Small intestine (tissue), 16 donors: ENCODE data around the gene STAMBPL1. TPM values are rescaled to one million over a fixed set of nuclear protein-coding genes. Genes with fewer than 3 reads are reported as not detected.
A peak's percentile ranks its signal among the peaks of the same experiment; 100 is the strongest.

Source experiments
- DNase-seq, 2 donors: peaks; one replicate each; pipeline versions ENCODE4 v3.0.0 to v3.0.0-alpha.2; 2013
- FAIRE-seq: peaks from 2 replicates; lab custom pipeline; 2012; peaks lifted over from hg19 to GRCh38; lab: Jason Lieb, UNC
- H3K27ac ChIP-seq, 3 donors: one replicate each; pipeline ENCODE4 v1.5.1; 2013; ENCODE audit warnings: low read length in 2 of 3, mild to moderate bottlenecking in 2 of 3, control low read depth in 1 of 3, inconsistent platforms in 1 of 3, low read depth in 1 of 3, moderate library complexity in 1 of 3
- H3K27me3 ChIP-seq, 3 donors: one replicate each; pipeline ENCODE4 v1.6.1; 2013; ENCODE audit warnings: low read length in 3 of 3, inconsistent platforms in 1 of 3; ENCODE audit not compliant: control insufficient read depth in 3 of 3, insufficient read depth in 3 of 3
- H3K36me3 ChIP-seq, 3 donors: one replicate each; pipeline ENCODE4 v1.6.1; 2013; ENCODE audit warnings: low read length in 3 of 3, inconsistent platforms in 1 of 3, low read depth in 1 of 3, mild to moderate bottlenecking in 1 of 3, moderate library complexity in 1 of 3; ENCODE audit not compliant: control insufficient read depth in 3 of 3, insufficient read depth in 2 of 3
- H3K4me1 ChIP-seq, 3 donors: one replicate each; pipeline ENCODE4 v1.6.1; 2013; ENCODE audit warnings: low read length in 2 of 3, inconsistent platforms in 1 of 3, low read depth in 1 of 3, mild to moderate bottlenecking in 1 of 3, moderate library complexity in 1 of 3; ENCODE audit not compliant: control insufficient read depth in 3 of 3, insufficient read depth in 2 of 3
- H3K4me3 ChIP-seq, 3 donors: one replicate each; pipeline ENCODE4 v1.5.1; 2013; ENCODE audit warnings: low read length in 3 of 3, control low read depth in 1 of 3, inconsistent platforms in 1 of 3, low read depth in 1 of 3, mild to moderate bottlenecking in 1 of 3, moderate library complexity in 1 of 3
- H3K9me3 ChIP-seq, 2 donors: one replicate each; pipeline ENCODE4 v1.6.1; 2013; ENCODE audit warnings: low read depth in 1 of 2, low read length in 1 of 2; ENCODE audit not compliant: control insufficient read depth in 2 of 2, insufficient read depth in 1 of 2
- WGBS, 3 donors: extraction: QIAGEN DNeasy Blood & Tissue Kit; methylation state at CpG; one replicate each; pipeline ENCODE4 v1.1.7; 2013; 5-methylcytosine and 5-hydroxymethylcytosine counted together
- long read RNA-seq, 10 donors: transcript quantifications; one replicate each; lab custom pipeline, GENCODE V29; 2026
- polyA plus RNA-seq, 4 donors: library from polyadenylated mRNA; stranded (reverse) in 3 of 4; unstranded in 1 of 4; fragments of 200-250 nt in 3 of 4; fragments of 120-200 nt in 1 of 4; gene quantifications; one replicate each; pipeline versions ENCODE4 v1.2.1 to v1.2.3, GENCODE V29; 2013
- donor health status: healthy with polysubstance abuse.
- donor health status: control.
- donor health status: control.
- donor health status: Bipolar disorder and iron deficiency.
- donor health status: healthy.

STAMBPL1 gene
- 10 to 100 TPM in 2 of 4 donors, 1 to 10 TPM in 2; 2.9 to 27.7 (median 9.4) TPM for polyA plus RNA-seq
- long read RNA-seq, donor 1, transcript STAMBPL1-203 (11 exons, 2,532 nt) = major isoform, 9 of 20 reads
- long read RNA-seq, donor 1, partial matches to known transcripts = 9 of 20 reads
- long read RNA-seq, donor 1, other reads (novel, unspliced or antisense) = 0 of 20 reads
- long read RNA-seq, donor 2, partial matches to known transcripts = 0 of 4 reads
- long read RNA-seq, donor 2, other reads (novel, unspliced or antisense) = 0 of 4 reads
- long read RNA-seq, donor 3, partial matches to known transcripts = 638 of 765 reads
- long read RNA-seq, donor 3, other reads (novel, unspliced or antisense) = 125 of 765 reads
- long read RNA-seq, donor 4 = 0 reads
- long read RNA-seq, donor 5, partial matches to known transcripts = 0 of 2 reads
- long read RNA-seq, donor 5, other reads (novel, unspliced or antisense) = 0 of 2 reads
- long read RNA-seq, donor 6, partial matches to known transcripts = 607 of 609 reads
- long read RNA-seq, donor 6, other reads (novel, unspliced or antisense) = 0 of 609 reads
- long read RNA-seq, donor 7 = 0 reads
- long read RNA-seq, donor 8 = 0 reads
- long read RNA-seq, donor 9, partial matches to known transcripts = 0 of 1 reads
- long read RNA-seq, donor 9, other reads (novel, unspliced or antisense) = 0 of 1 reads
- long read RNA-seq, donor 10, partial matches to known transcripts = 2,354 of 2,410 reads
- long read RNA-seq, donor 10, other reads (novel, unspliced or antisense) = 48 of 2,410 reads

- Histone ChIP-seq H3K4me3 (peak within 1 kb of the TSS; percentile 59 to 89 (median 73)), H3K27me3 (no peaks in the 10 kb centered on the region), H3K9me3 (no peaks in the 10 kb centered on the region), H3K27ac (peak within 1 kb of the TSS; percentile 90 to 99 (median 99)), H3K36me3 (no peaks in the 10 kb centered on the region), H3K4me1 (peaks cover 3 to 27% (median 12%) of the 10 kb centered on the region in 3 donors)
- 1 to 3% (median 1%) methylated on average over 24 to 26 of the region's 26 CpGs for WGBS, 3 donors
- FAIRE-seq = no peak
- peak in 1 of 2 donors; percentile 60 for DNase-seq
Observed at GRCh38 chr10:88879534-88880281, at the start of gene STAMBPL1. STAMBPL1 (plus strand) TSS chr10:88880245; CDS start chr10:88901709, 21,464 bp downstream.

DNA sequence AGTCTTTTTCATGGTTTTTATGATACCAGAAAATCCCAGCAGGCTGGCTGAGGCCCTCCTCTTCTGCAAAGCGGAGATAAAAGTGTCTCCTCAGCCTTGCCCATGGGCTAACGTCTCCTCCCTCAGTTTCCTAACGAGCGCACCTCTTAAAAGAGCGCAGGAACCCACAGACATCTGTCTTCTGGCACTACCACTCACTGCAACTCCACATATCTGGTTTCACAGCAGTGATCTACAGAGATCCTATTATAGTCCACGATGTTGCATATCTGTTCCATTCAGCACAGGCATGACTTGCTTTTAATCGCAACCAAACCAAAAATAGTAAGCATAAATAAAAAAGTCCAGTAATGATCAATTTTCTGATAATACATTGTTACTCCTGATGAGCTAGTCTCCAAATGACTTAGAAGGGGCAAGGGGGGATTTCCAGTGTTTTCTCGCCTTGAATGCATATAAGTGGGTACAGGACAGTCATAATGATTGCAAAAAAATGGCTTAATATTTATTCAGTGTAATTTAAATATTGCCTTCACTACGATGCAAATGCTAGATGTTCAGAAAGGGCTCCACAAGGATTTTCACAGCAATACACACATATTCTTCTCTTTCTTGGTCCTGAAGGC lies 49.3 kb upstream of the STAMBPL1 start:
- Histone ChIP-seq H3K27me3 (no peaks in the 10 kb centered on the region), H3K36me3 (no peaks in the 10 kb centered on the region), H3K27ac (no peak overlapping the region), H3K4me1 (no peaks in the 10 kb centered on the region), H3K4me3 (no peak overlapping the region), H3K9me3 (no peaks in the 10 kb centered on the region)
- FAIRE-seq (no peak), DNase-seq (no peak)
- WGBS, 3 donors = 74 to 87% (median 80%) methylated on average over 9 of the region's 9 CpGs

- no peaks in the 10 kb centered on the region for H3K9me3 ChIP-seq
- H3K36me3 ChIP-seq = no peaks in the 10 kb centered on the region
- H3K27ac ChIP-seq = no peak overlapping the region
- 66 to 85% (median 73%) methylated on average over 8 of the region's 8 CpGs for WGBS, 3 donors
- H3K4me3 ChIP-seq = no peak overlapping the region
- FAIRE-seq = no peak
- H3K27me3 ChIP-seq = no peaks in the 10 kb centered on the region
- DNase-seq = peak in 1 of 2 donors; percentile 31
- H3K4me1 ChIP-seq = no peaks in the 10 kb centered on the region
Observed at GRCh38 chr10:88831709-88832108, 48.3 kb upstream of the STAMBPL1 start.

- Histone ChIP-seq H3K9me3 (no peaks in the 10 kb centered on the region), H3K27ac (no peak overlapping the region), H3K36me3 (no peaks in the 10 kb centered on the region), H3K4me1 (no peaks in the 10 kb centered on the region), H3K4me3 (no peak overlapping the region), H3K27me3 (no peaks in the 10 kb centered on the region)
- no peak for FAIRE-seq
- DNase-seq = no peak
Observed at GRCh38 chr10:88832376-88832775, 47.7 kb upstream of the STAMBPL1 start.

- Histone ChIP-seq H3K27me3 (no peaks in the 10 kb centered on the region), H3K9me3 (no peaks in the 10 kb centered on the region), H3K4me3 (no peak overlapping the region), H3K4me1 (no peaks in the 10 kb centered on the region), H3K36me3 (no peaks in the 10 kb centered on the region), H3K27ac (no peak overlapping the region)
- 94 to 98% (median 96%) methylated on average over 2 of the region's 2 CpGs for WGBS, 3 donors
- FAIRE-seq = no peak
- no peak for DNase-seq
Observed at GRCh38 chr10:88833156-88833555, 46.9 kb upstream of the STAMBPL1 start.

GRCh38 chr10:88833723-88834122 lies 46.3 kb upstream of the STAMBPL1 start:
- DNase-seq = no peak
- H3K27me3 ChIP-seq = no peaks in the 10 kb centered on the region
- peaks cover 0 to 3% (median 0%) of the 10 kb centered on the region in 3 donors for H3K4me1 ChIP-seq
- H3K9me3 ChIP-seq = no peaks in the 10 kb centered on the region
- no peak overlapping the region for H3K4me3 ChIP-seq
- no peak for FAIRE-seq
- WGBS, 3 donors = 44 to 61% (median 59%) methylated on average over 2 of the region's 2 CpGs
- H3K36me3 ChIP-seq = no peaks in the 10 kb centered on the region
- no peak overlapping the region for H3K27ac ChIP-seq

- no peak for FAIRE-seq
- Histone ChIP-seq H3K9me3 (no peaks in the 10 kb centered on the region), H3K27me3 (no peaks in the 10 kb centered on the region), H3K36me3 (no peaks in the 10 kb centered on the region), H3K27ac (no peak overlapping the region), H3K4me3 (no peak overlapping the region), H3K4me1 (peaks cover 0 to 7% (median 3%) of the 10 kb centered on the region in 3 donors)
- 16 to 20% (median 17%) methylated on average over 10 of the region's 10 CpGs for WGBS, 3 donors
- peak; percentile 93 to 94 for DNase-seq
Observed at GRCh38 chr10:88835096-88835909, 44.7 kb upstream of the STAMBPL1 start.
